ENCODE measurements around the gene UBE2H.
"Not testable (repeated sequence)": the region's sequence is repeated elsewhere in the genome, so short reads cannot be mapped to it uniquely, and the experiment has no call there.

Gene UBE2H

DNA sequence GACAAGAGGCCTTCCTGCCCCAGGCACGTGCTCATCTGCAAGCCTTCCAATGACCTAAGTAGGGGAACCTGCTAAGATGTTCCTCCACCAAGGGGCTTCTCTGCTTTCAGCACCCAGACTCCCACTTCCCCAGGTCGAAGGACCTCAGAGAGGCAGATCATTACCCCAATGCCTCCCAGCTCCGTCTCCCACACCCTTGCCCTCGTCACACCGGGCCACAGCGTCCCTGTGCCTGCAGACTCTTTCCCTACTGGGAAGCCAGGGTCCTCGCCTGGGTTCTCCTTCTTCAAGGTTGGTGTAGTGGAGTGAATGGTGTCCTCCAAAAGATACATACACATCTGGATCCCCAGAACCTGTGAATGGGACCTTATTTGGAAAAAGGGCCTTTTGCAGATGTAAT lies 151.9 kb downstream of the UBE2H start:
- no peak for DNase-seq (ENCODE audit: extremely low read depth, low read depth)
- H3K4me3 ChIP-seq (replicated peaks; ENCODE audit: low read depth, low read length): no peak overlapping the region
- TF ChIP-seq, protein P1, sequence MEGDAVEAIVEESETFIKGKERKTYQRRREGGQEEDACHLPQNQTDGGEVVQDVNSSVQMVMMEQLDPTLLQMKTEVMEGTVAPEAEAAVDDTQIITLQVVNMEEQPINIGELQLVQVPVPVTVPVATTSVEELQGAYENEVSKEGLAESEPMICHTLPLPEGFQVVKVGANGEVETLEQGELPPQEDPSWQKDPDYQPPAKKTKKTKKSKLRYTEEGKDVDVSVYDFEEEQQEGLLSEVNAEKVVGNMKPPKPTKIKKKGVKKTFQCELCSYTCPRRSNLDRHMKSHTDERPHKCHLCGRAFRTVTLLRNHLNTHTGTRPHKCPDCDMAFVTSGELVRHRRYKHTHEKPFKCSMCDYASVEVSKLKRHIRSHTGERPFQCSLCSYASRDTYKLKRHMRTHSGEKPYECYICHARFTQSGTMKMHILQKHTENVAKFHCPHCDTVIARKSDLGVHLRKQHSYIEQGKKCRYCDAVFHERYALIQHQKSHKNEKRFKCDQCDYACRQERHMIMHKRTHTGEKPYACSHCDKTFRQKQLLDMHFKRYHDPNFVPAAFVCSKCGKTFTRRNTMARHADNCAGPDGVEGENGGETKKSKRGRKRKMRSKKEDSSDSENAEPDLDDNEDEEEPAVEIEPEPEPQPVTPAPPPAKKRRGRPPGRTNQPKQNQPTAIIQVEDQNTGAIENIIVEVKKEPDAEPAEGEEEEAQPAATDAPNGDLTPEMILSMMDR (IDR thresholded peaks at IDR 0.05; ENCODE audit: low read depth, low read length, missing control alignments): no peak

DNA sequence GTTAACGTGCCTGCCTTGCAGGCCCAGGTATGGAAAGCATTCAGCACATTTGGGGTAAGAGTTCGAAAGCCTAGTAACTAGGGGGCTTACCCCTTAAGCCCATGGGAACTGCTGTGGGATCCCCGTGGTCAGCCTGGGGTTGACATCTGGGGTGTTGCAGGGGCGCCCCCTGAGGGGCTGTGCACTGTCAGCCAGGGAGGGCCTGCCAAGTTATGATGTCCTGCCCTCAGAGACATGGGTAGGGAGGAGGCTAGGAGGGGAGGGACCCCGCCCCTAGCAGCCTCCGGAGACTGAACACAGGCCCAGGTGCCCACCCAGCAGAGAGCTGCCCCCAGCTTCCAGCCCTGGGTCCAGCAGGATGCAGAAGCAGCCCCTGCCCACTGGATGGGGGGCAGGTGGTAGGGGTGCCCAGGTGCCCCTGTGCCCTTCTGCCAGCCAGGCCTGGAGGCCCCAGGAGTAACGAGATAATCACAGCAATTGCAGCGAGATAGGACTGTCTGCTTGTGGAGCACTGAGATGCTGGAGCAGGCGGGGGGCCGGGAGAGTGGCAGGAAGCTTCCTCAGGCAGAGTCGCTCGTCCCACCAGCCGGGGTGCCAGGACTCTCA lies 153.3 kb downstream of the UBE2H start:
- DNase-seq (ENCODE audit: extremely low read depth, low read depth): no peak
- TF ChIP-seq, protein P1 (IDR thresholded peaks at IDR 0.05; ENCODE audit: low read depth, low read length, missing control alignments): no peak
- no peak overlapping the region for H3K4me3 ChIP-seq (replicated peaks; ENCODE audit: low read depth, low read length)

DNA sequence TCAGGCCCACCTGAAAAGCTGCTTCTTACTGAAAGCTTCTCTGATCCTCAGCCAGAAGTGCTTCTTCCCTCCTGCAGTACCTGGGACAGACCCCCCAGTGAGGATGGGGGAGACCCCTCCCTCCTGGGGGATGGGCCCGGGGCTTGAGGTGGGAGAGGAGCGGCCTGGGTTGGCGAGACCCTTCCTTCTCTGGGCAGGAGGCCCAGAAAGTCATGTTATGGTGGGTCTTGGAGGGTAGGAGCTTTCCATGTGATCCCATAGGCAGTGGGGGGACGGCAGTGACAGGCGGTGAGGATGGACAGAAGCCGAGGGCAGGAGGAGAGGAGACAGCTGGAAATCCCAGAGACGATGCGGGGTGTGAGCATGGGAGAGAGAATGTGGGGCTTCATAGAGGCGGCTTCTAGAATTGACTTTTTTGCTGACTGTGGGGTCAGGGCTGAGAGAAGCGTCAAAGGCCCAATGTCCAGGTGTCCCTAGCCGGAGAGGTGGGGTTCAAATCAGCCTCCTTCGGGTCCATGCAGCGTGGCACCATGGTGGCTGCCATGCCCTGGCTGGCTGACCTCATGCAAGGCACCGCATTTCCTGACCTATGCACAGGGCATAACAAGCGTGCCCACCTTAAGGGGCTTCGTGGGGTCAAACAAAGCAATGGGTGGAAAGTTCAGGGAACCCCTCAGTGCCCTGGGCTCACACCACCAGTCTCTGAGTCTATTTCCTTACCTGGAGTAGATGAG lies 154.0 kb downstream of the UBE2H start:
- no peak for DNase-seq (ENCODE audit: extremely low read depth, low read depth)
- no peak overlapping the region for H3K4me3 ChIP-seq (replicated peaks; ENCODE audit: low read depth, low read length)
- TF ChIP-seq, protein P1 (IDR thresholded peaks at IDR 0.05; ENCODE audit: low read depth, low read length, missing control alignments): no peak

DNA sequence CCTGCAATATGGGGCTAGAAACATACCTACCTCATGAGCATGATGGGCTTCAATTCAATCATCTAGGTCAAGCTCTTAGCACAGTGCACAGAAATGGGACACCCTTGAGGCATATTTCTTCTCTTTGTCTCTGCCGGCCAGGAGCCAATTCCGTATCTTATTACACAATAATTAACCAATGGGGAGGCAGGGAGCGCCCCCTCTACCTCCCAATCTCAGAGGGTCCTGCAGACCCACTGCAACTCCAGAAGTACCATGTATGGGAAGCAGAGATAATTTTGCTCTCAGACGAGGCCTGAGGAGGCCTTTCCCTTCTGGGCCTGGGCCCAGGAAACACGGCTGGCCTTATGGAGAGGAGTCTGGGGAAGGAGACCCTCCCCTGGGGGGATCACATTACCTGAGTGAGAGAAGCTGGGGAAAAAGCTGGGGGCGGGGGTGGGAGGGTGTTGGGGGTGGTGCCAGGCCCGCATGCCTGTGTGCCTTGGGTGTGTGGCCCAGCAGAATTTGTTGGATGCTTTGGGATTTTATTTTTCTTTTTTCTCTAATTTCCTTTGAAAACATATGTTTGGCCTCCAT lies 155.5 kb downstream of the UBE2H start:
- no peak overlapping the region for H3K4me3 ChIP-seq (replicated peaks; ENCODE audit: low read depth, low read length)
- TF ChIP-seq, protein P1 (IDR thresholded peaks at IDR 0.05; ENCODE audit: low read depth, low read length, missing control alignments): no peak

DNA sequence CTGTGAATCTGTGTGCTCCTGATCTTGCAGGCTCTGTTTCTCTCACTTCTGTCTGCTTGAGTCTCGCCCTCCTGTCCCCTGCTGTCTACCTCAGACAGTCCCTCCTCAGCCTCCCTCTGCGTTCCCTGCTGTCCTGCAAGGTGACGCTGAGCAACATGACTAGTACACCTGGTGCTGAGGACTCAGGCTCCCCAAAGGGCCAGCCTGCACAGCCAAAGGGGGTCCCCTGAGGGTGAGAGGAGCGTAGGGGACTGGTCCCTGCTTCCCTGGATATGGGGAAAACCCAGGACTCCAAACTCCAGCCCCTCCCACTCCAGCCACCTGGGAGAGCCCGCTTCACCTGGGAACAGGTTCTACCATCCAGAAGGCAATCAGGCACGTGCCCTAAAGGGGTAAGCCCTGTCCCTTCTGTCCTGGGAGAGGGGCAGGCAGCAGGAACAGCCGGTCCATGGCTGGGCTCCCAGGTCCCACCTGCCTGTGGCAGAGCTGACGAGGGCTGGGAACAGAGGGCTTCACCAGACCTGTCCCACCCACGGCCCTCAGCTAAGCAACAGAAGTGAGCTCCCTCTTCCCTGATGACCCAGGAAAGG lies 156.5 kb downstream of the UBE2H start:
- DNase-seq (ENCODE audit: extremely low read depth, low read depth): no peak
- no peak overlapping the region for H3K4me3 ChIP-seq (replicated peaks; ENCODE audit: low read depth, low read length)
- TF ChIP-seq, protein P1 (IDR thresholded peaks at IDR 0.05; ENCODE audit: low read depth, low read length, missing control alignments): no peak

More for the DNA sequence above, 155.5 kb downstream of the UBE2H start:
- no peak for DNase-seq (ENCODE audit: extremely low read depth, low read depth)

DNA sequence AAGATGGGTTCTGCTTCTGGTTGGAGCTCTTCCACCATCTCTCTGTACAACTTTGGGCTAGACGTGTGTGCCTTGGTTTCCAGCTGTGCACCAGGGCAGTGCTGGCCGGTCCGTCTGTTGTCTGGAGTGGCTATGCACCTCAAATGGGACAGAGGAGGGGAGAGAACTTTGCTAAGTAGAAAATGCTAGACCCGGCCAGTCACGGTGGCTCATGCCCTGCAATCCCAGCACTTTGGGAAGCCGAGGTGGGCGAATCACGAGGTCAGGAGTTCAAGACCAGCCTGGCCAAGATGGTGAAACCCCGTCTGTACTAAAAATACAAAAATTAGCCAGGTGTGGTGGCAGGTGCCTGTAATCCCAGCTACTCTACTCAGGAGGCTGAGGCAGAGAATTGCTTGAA lies 158.3 kb downstream of the UBE2H start:
- not testable (repeated sequence) for DNase-seq (ENCODE audit: extremely low read depth, low read depth); H3K4me3 ChIP-seq (replicated peaks; ENCODE audit: low read depth, low read length)

Data from HFF-Myc (cell line).